Pulmonary artery endothelial cell (primary cell): Measurements from ENCODE around the gene HORMAD2. TPM values are rescaled to one million over a fixed set of nuclear protein-coding genes. Genes with fewer than 3 reads are reported as not detected.
"Not testable (repeated sequence)": the region's sequence is repeated elsewhere in the genome, so short reads cannot be mapped to it uniquely, and the experiment has no call there.

Experiments
- DNase-seq: peaks from one replicate; pipeline ENCODE4 v3.0.0-alpha.2; 2011; ENCODE audit warnings: low read depth, low spot score
- total RNA-seq: library from RNA; depleted of rRNA; stranded (reverse); fragments of >200 nt; gene quantifications from 2 replicates; pipeline ENCODE4 v1.2.3, GENCODE V29; 2014

The HORMAD2 gene
- total RNA-seq, 1 donor from 2014 or later = not detected

GRCh38 chr22:30056015-30056414 is 24.2 kb upstream of the HORMAD2 start:
- DNase-seq = no peak

- no peak for DNase-seq
These were observed 22.9 kb upstream of the HORMAD2 start for GRCh38 chr22:30057375-30057774.

- not testable (repeated sequence) for DNase-seq
These were observed 20.8 kb upstream of the HORMAD2 start for GRCh38 chr22:30059346-30060020.

- not testable (repeated sequence) for DNase-seq
These were observed 19.2 kb upstream of the HORMAD2 start for GRCh38 chr22:30061094-30061493.

GRCh38 chr22:30062259-30062658 is 18.0 kb upstream of the HORMAD2 start:
- DNase-seq = no peak

- no peak for DNase-seq
These were observed 17.3 kb upstream of the HORMAD2 start for GRCh38 chr22:30062950-30063349.

GRCh38 chr22:30064172-30064571 is 16.1 kb upstream of the HORMAD2 start:
- no peak for DNase-seq

GRCh38 chr22:30073743-30074142 is 6.5 kb upstream of the HORMAD2 start:
- no peak for DNase-seq

GRCh38 chr22:30074147-30074546 is 6.1 kb upstream of the HORMAD2 start:
- no peak for DNase-seq

- DNase-seq = no peak
These were observed 5.3 kb upstream of the HORMAD2 start for GRCh38 chr22:30074994-30075393.

GRCh38 chr22:30077279-30077880 is 2.9 kb upstream of the HORMAD2 start:
- no peak for DNase-seq

- no peak for DNase-seq
These were observed 1.6 kb upstream of the HORMAD2 start for GRCh38 chr22:30078320-30079311.

- no peak for DNase-seq
These were observed 541 bp downstream of the HORMAD2 start for GRCh38 chr22:30080805-30081204.

- no peak for DNase-seq
These were observed 6.2 kb downstream of the HORMAD2 start for GRCh38 chr22:30086496-30086895.

- DNase-seq = not testable (repeated sequence)
These were observed 6.8 kb downstream of the HORMAD2 start for GRCh38 chr22:30087037-30087436.

GRCh38 chr22:30087611-30088010 is 7.3 kb downstream of the HORMAD2 start:
- DNase-seq = no peak

GRCh38 chr22:30088468-30088867 is 8.2 kb downstream of the HORMAD2 start:
- DNase-seq = no peak

GRCh38 chr22:30089655-30089974 is 9.4 kb downstream of the HORMAD2 start:
- no peak for DNase-seq

- no peak for DNase-seq
These were observed 12.4 kb downstream of the HORMAD2 start for GRCh38 chr22:30092686-30093085.

GRCh38 chr22:30094804-30095203 is 14.5 kb downstream of the HORMAD2 start:
- no peak for DNase-seq

- no peak for DNase-seq
These were observed 17.6 kb downstream of the HORMAD2 start for GRCh38 chr22:30097861-30098260.

GRCh38 chr22:30100770-30101169 is 20.5 kb downstream of the HORMAD2 start:
- not testable (repeated sequence) for DNase-seq
